ENCODE results near the gene SYNE4. TPM values are rescaled to one million over a fixed set of nuclear protein-coding genes. Genes with fewer than 3 reads are reported as not detected.

The SYNE4 gene
- total RNA-seq, 1 experiment from 2014 or later: 0.60 TPM

Other genes starting within 250 kb of the SYNE4 start
- gene ARHGAP33, start 233.2 kb downstream of the SYNE4 start, total RNA-seq (2014; rRNA removed; shearing (Covaris generic)): 1.5 and 2.2 TPM in 2 replicates
- not detected in 2 replicates for gene PRODH2, start 196.0 kb downstream of the SYNE4 start, total RNA-seq (2014; rRNA removed; shearing (Covaris generic))
- gene NPHS1, start 156.3 kb downstream of the SYNE4 start, total RNA-seq (2014; rRNA removed; shearing (Covaris generic)): not detected in 2 replicates
- gene KIRREL2, start 151.9 kb downstream of the SYNE4 start, total RNA-seq (2014; rRNA removed; shearing (Covaris generic)): 0.08 and 0.19 TPM in 2 replicates
- 28.7 and 45.8 TPM in 2 replicates for gene APLP1, start 140.2 kb downstream of the SYNE4 start, total RNA-seq (2014; rRNA removed; shearing (Covaris generic))
- gene NFKBID, start 108.3 kb downstream of the SYNE4 start, total RNA-seq (2014; rRNA removed; shearing (Covaris generic)): 1.4 and 1.8 TPM in 2 replicates
- not detected in 2 replicates for gene HCST, start 106.3 kb downstream of the SYNE4 start, total RNA-seq (2014; rRNA removed; shearing (Covaris generic))
- gene TYROBP, start 100.5 kb downstream of the SYNE4 start, total RNA-seq (2014; rRNA removed; shearing (Covaris generic)): not detected in 2 replicates
- gene LRFN3, start 72.4 kb downstream of the SYNE4 start, total RNA-seq (2014; rRNA removed; shearing (Covaris generic)): 4.6 and 5.6 TPM in 2 replicates
- 40.4 and 61.9 TPM in 2 replicates for gene SDHAF1, start 13.6 kb downstream of the SYNE4 start, total RNA-seq (2014; rRNA removed; shearing (Covaris generic))
- 47.7 and 63.7 TPM in 2 replicates for gene ALKBH6, start 5.4 kb upstream of the SYNE4 start, total RNA-seq (2014; rRNA removed; shearing (Covaris generic))
- gene CLIP3, start 24.1 kb upstream of the SYNE4 start, total RNA-seq (2014; rRNA removed; shearing (Covaris generic)): 1.9 and 3.8 TPM in 2 replicates
- gene THAP8, start 45.5 kb upstream of the SYNE4 start, total RNA-seq (2014; rRNA removed; shearing (Covaris generic)): 1.9 and 6.3 TPM in 2 replicates
- gene WDR62, start 46.1 kb upstream of the SYNE4 start, total RNA-seq (2014; rRNA removed; shearing (Covaris generic)): 21.5 and 21.9 TPM in 2 replicates
- not detected in 2 replicates for gene OVOL3, start 102.3 kb upstream of the SYNE4 start, total RNA-seq (2014; rRNA removed; shearing (Covaris generic))
- 192 and 193 TPM in 2 replicates for gene POLR2I, start 106.1 kb upstream of the SYNE4 start, total RNA-seq (2014; rRNA removed; shearing (Covaris generic))
- 509 and 536 TPM in 2 replicates for gene TBCB, start 106.7 kb upstream of the SYNE4 start, total RNA-seq (2014; rRNA removed; shearing (Covaris generic))
- gene CAPNS1, start 131.3 kb upstream of the SYNE4 start, total RNA-seq (2014; rRNA removed; shearing (Covaris generic)): 462 and 482 TPM in 2 replicates
- gene COX7A1, start 143.6 kb upstream of the SYNE4 start, total RNA-seq (2014; rRNA removed; shearing (Covaris generic)): not detected in 2 replicates
- gene ZNF565, start 205.9 kb upstream of the SYNE4 start, total RNA-seq (2014; rRNA removed; shearing (Covaris generic)): 1.4 and 3.8 TPM in 2 replicates
- 111 and 163 TPM in 2 replicates for gene ZNF146, start 206.3 kb upstream of the SYNE4 start, total RNA-seq (2014; rRNA removed; shearing (Covaris generic))

Data from H4 (cell line).